Peyer's patch (tissue), 4 donors: ENCODE results near the gene ZNF546. TPM values are rescaled to one million over a fixed set of nuclear protein-coding genes. Genes with fewer than 3 reads are reported as not detected.

ENCODE experiments used
- DNase-seq, 3 donors: peaks; one replicate each; pipeline ENCODE4 v3.0.0-alpha.2; 2017 to 2019
- H3K27ac ChIP-seq, 4 donors: fragments of 200-600 bp; sonication (generic); one replicate each; pipeline ENCODE4 v1.5.1; 2016 to 2019
- H3K27me3 ChIP-seq, 2 donors: fragments of 200-600 bp; sonication (generic); one replicate each; pipeline ENCODE4 v1.5.1; 2019
- H3K36me3 ChIP-seq, 3 donors: fragments of 200-600 bp; sonication (generic); one replicate each; pipeline ENCODE4 v1.5.1; 2016 to 2019
- H3K4me1 ChIP-seq, 4 donors: fragments of 200-600 bp; sonication (generic); one replicate each; pipeline ENCODE4 v1.5.1; 2016 to 2019
- H3K4me3 ChIP-seq, 4 donors: fragments of 200-600 bp; sonication (generic); 1 replicate in 3 of 4; 2 replicates in 1 of 4; pipeline ENCODE4 v1.5.1; 2016 to 2019; ENCODE audit warnings: mild to moderate bottlenecking in 1 of 4
- H3K9me3 ChIP-seq, 4 donors: fragments of 200-600 bp; sonication (generic); one replicate each; pipeline ENCODE4 v1.5.1; 2016 to 2019; ENCODE audit warnings: mild to moderate bottlenecking in 1 of 4
- POLR2A ChIP-seq, 2 donors: fragments of 450-650 bp; IDR thresholded peaks; one replicate each; pipeline ENCODE4 v1.5.1; 2017; ENCODE audit warnings: antibody characterized with exemption in 2 of 2, mild to moderate bottlenecking in 2 of 2, moderate library complexity in 2 of 2
- total RNA-seq, 4 donors: library from RNA; depleted of rRNA; stranded (reverse); fragments of >200 nt; gene quantifications; one replicate each; pipeline ENCODE4 v1.1.0, GENCODE V29; 2016
- TF ChIP-seq, protein P1 (sequence below), 6 experiments: fragments of 450-650 bp in 4 of 6; fragments of 200-600 bp in 2 of 6; sonication (generic) in 1 of 6; IDR thresholded peaks; one replicate each; pipeline ENCODE4 v1.5.1; 2017 to 2019; ENCODE audit warnings: antibody characterized with exemption in 6 of 6, mild to moderate bottlenecking in 3 of 6, moderate library complexity in 1 of 6

Gene ZNF546
- total RNA-seq, 4 donors from 2014 or later = 3.0 to 5.5 (median 4.8) TPM

DNA sequence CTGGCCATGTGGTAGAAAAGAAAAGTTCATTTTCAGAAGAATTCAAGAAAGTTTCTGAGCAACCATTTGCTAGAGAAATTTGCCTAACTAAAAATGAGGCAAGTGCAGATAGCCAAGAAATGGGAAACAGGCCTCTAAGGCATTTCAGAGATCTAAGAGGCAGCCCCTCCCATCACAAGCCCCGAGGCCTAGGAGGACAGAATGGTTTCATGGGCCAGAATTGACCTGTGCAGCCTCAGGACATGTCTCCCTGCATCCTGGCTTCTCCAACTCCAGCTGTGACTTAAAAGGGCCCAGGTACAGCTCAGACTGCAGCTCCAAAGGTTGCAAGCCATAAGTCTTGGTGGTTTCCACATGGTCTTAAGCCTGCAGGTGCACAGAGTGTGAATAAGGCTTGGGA lies 3.3 kb upstream of the ZNF546 start:
- peaks cover 0 to 10% (median 0%) of the 10 kb centered on the region in 4 donors for H3K9me3 ChIP-seq
- peaks cover 0 to 8% (median 4%) of the 10 kb centered on the region in 4 donors for H3K4me1 ChIP-seq
- H3K27me3 ChIP-seq = no peaks in the 10 kb centered on the region
- no peak overlapping the region for H3K27ac ChIP-seq
- H3K36me3 ChIP-seq = no peaks in the 10 kb centered on the region
- DNase-seq = no peak
- H3K4me3 ChIP-seq = no peak overlapping the region
- no peak for TF ChIP-seq POLR2A (IDR thresholded peaks at IDR 0.05)
- TF ChIP-seq, protein P1, sequence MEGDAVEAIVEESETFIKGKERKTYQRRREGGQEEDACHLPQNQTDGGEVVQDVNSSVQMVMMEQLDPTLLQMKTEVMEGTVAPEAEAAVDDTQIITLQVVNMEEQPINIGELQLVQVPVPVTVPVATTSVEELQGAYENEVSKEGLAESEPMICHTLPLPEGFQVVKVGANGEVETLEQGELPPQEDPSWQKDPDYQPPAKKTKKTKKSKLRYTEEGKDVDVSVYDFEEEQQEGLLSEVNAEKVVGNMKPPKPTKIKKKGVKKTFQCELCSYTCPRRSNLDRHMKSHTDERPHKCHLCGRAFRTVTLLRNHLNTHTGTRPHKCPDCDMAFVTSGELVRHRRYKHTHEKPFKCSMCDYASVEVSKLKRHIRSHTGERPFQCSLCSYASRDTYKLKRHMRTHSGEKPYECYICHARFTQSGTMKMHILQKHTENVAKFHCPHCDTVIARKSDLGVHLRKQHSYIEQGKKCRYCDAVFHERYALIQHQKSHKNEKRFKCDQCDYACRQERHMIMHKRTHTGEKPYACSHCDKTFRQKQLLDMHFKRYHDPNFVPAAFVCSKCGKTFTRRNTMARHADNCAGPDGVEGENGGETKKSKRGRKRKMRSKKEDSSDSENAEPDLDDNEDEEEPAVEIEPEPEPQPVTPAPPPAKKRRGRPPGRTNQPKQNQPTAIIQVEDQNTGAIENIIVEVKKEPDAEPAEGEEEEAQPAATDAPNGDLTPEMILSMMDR (IDR thresholded peaks at IDR 0.05) = no peak

DNA sequence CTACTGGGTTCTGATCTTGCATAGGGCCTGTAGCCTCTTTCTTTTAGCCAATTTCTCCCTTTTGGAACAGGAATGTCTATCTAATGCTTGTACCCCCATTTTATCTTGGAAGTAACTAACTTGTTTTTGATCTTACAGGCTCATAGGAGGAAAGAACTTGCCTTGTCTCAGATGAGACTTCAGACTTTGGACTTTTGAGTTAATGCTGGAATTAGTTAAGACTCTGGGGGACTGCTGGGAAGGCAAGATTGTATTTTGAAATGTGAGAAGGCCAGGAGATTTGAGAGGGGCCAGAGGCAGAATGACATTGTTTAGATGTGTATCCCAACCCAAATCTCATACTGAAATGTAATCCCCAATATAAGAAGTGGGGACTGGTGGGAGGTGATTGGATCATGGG lies 2.5 kb upstream of the ZNF546 start:
- Histone ChIP-seq H3K4me3 (no peak overlapping the region), H3K36me3 (no peaks in the 10 kb centered on the region), H3K4me1 (peaks cover 0 to 8% (median 4%) of the 10 kb centered on the region in 4 donors), H3K27me3 (no peaks in the 10 kb centered on the region), H3K9me3 (peaks cover 0 to 10% (median 0%) of the 10 kb centered on the region in 4 donors), H3K27ac (no peak overlapping the region)
- no peak for DNase-seq
- TF ChIP-seq, protein P1 (IDR thresholded peaks at IDR 0.05) = no peak
- TF ChIP-seq POLR2A (IDR thresholded peaks at IDR 0.05) = no peak

DNA sequence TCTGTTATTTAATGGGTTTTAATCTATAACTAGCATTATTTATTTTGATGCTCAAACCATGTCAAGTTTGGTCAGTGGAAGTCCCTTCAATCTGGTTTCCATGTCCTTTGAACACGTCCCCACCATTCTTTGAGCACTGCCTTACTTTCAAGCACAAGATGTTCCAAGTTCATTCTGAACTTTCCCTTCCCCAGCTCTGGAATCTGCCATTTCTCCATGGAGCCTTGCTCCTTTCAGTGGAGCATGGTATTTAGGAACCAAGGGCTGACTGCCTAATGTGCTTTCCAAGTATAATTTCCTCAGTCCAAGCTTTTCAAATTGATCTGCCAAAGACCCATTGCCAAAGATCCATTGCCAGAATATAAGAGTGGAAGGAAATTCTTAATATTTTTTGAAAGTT lies 1.1 kb upstream of the ZNF546 start:
- Histone ChIP-seq H3K4me1 (peaks cover 0 to 8% (median 4%) of the 10 kb centered on the region in 4 donors), H3K27me3 (no peaks in the 10 kb centered on the region), H3K9me3 (peaks cover 0 to 10% (median 0%) of the 10 kb centered on the region in 4 donors), H3K27ac (no peak overlapping the region), H3K36me3 (no peaks in the 10 kb centered on the region), H3K4me3 (peak overlapping the region in 1 of 4 donors; percentile 76)
- DNase-seq = no peak
- TF ChIP-seq POLR2A (IDR thresholded peaks at IDR 0.05) = no peak
- TF ChIP-seq, protein P1 (IDR thresholded peaks at IDR 0.05) = no peak

DNA sequence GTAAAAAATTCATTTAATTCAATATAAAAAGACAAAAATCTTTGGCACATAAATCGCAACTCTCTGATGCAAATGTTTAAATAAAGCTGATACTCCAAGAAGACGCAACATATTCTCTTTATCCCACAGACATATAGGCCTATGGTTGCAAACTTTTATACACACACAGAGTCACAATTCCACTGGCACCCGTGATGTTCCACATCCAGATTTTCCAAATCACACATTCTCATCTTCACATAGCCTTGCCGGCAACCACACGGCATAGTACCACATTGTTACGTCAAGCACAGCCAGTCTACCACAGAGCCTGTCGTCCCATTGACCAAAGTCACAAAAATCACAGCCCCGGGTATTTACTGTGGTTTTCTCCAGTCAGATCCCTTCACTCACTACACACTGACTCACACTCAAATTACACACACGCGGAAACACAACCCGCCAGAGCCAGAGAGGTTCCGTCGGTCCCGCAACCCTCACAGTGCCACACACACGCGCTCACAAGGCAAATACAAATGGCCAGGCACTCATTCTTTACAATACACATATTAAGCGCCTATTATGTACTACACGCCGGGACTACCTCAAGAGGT lies 546 bp upstream of the ZNF546 start:
- peak in 2 of 3 donors; percentile 20 to 55 for DNase-seq
- no peaks in the 10 kb centered on the region for H3K27me3 ChIP-seq
- peaks cover 0 to 8% (median 4%) of the 10 kb centered on the region in 4 donors for H3K4me1 ChIP-seq
- peak overlapping the region; percentile 75 to 87 (median 86) for H3K27ac ChIP-seq
- no peak for TF ChIP-seq POLR2A (IDR thresholded peaks at IDR 0.05)
- TF ChIP-seq, protein P1 (IDR thresholded peaks at IDR 0.05) = no peak
- H3K36me3 ChIP-seq = no peaks in the 10 kb centered on the region
- peak overlapping the region; percentile 52 to 76 (median 64) for H3K4me3 ChIP-seq
- H3K9me3 ChIP-seq = peaks cover 0 to 10% (median 0%) of the 10 kb centered on the region in 4 donors

DNA sequence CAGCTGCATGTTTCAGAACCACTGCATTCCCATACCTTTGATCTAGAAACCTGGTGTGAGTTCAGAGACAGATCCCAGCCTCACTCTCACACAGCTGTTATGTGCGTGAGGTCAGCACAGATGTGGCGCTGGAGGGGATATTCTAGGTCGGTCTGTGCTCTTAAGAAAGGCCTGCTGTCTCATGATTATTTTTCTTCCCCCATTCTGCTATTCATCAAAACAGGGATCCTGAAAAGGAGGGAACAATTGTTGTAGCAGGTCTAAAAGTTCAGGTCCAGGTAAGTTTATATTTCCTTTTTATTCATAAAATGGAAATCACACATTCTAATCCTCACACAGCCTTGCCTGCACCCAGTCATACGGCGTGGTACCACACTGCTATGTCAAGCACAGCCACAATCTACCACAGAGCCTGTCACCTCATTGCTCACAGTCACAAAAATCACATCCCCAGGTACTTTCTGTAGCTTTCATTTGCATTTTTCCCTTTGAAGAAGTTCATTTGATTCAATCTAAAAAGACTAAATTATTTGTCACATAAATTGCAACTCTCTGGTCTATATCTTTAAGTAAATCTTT lies 867 bp downstream of the ZNF546 start:
- Histone ChIP-seq H3K9me3 (peaks cover 0 to 10% (median 0%) of the 10 kb centered on the region in 4 donors), H3K36me3 (no peaks in the 10 kb centered on the region), H3K4me3 (peak overlapping the region; percentile 52 to 76 (median 64)), H3K4me1 (peaks cover 0 to 8% (median 4%) of the 10 kb centered on the region in 4 donors), H3K27ac (peak overlapping the region; percentile 75 to 87 (median 86)), H3K27me3 (no peaks in the 10 kb centered on the region)
- TF ChIP-seq, protein P1 (IDR thresholded peaks at IDR 0.05) = no peak
- TF ChIP-seq POLR2A (IDR thresholded peaks at IDR 0.05) = no peak
- no peak for DNase-seq
